Tibial artery (tissue), 4 donors: ENCODE data around the gene PCDHGB2.
"Not testable (repeated sequence)": the region's sequence is repeated elsewhere in the genome, so short reads cannot be mapped to it uniquely, and the experiment has no call there.

Experiments
- DNase-seq, 2 donors: peaks; one replicate each; pipeline ENCODE4 v3.0.0-alpha.2; 2019
- H3K27ac ChIP-seq, 2 donors: fragments of 200-600 bp; sonication (generic) in 1 of 2; 1 replicate in 1 of 2; 2 replicates in 1 of 2; pipeline ENCODE4 v1.5.1; 2018 to 2019; ENCODE audit warnings: mild to moderate bottlenecking in 1 of 2
- H3K27me3 ChIP-seq, 2 donors: fragments of 200-600 bp; sonication (generic) in 1 of 2; one replicate each; pipeline versions ENCODE4 v1.5.1 to v1.6.0; 2016 to 2019
- H3K36me3 ChIP-seq, 3 donors: fragments of 200-600 bp; sonication (generic) in 2 of 3; one replicate each; pipeline ENCODE4 v1.5.1; 2016 to 2019; ENCODE audit warnings: mild to moderate bottlenecking in 2 of 3
- H3K4me1 ChIP-seq, 4 donors: fragments of 200-600 bp; sonication (generic) in 2 of 4; 1 replicate in 3 of 4; 2 replicates in 1 of 4; pipeline ENCODE4 v1.5.1; 2016 to 2019
- H3K4me3 ChIP-seq, 2 donors: fragments of 200-600 bp; sonication (generic) in 1 of 2; 1 replicate in 1 of 2; 2 replicates in 1 of 2; pipeline ENCODE4 v1.5.1; 2018 to 2019; ENCODE audit warnings: mild to moderate bottlenecking in 2 of 2
- H3K9me3 ChIP-seq, 3 donors: fragments of 200-600 bp; sonication (generic) in 1 of 3; one replicate each; pipeline ENCODE4 v1.5.1; 2016 to 2019
- intact Hi-C: fragments of 100-400 bp; cut with DNase I; formaldehyde crosslinking; loops from one replicate; pipeline ENCODE4 v1.15.0; 2023; ENCODE audit warnings: low total_unique reads
- TF ChIP-seq, protein P1 (sequence below), 2 experiments: fragments of 200-600 bp in 1 of 2; fragments of 450-650 bp in 1 of 2; IDR thresholded peaks; one replicate each; pipeline ENCODE4 v1.5.1; 2017 to 2019; ENCODE audit warnings: antibody characterized with exemption in 2 of 2, mild to moderate bottlenecking in 1 of 2, moderate library complexity in 1 of 2

The PCDHGB2 gene

DNA sequence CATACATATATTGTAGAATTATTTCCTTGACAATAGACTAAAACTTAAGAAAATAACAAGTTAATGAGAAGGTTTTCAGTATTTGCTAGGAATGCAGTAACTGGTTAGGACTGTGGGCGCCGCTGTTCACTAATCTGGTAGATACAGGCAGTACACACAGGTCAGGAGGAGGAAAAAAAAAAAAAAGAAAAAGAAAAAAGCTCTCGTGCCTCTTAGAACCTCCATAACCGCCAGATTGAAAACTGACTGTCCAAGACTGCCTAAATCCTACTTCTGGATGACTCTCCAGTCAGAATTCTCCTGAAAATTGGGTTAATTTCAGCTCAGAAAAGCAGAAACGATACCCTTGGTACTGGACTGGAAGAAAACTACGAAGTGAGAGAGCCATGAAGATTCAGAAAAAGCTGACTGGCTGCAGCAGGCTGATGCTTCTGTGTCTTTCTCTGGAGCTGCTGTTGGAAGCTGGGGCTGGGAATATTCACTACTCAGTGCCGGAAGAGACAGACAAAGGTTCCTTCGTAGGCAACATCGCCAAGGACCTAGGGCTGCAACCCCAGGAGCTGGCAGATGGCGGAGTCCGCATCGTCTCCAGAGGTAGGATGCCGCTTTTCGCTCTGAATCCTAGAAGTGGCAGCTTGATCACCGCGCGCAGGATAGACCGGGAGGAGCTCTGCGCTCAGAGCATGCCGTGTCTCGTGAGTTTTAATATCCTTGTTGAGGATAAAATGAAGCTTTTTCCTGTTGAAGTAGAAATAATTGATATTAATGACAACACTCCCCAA, 29.3 kb upstream of the PCDHGB2 start, which contains the start of gene PCDHGA1:
PCDHGA1 (plus strand) TSS at position 216 of the 782 bp plus-strand sequence.
- no peak within 1 kb of the TSS for H3K27ac ChIP-seq
- DNase-seq, result no peak
- TF ChIP-seq, protein P1, sequence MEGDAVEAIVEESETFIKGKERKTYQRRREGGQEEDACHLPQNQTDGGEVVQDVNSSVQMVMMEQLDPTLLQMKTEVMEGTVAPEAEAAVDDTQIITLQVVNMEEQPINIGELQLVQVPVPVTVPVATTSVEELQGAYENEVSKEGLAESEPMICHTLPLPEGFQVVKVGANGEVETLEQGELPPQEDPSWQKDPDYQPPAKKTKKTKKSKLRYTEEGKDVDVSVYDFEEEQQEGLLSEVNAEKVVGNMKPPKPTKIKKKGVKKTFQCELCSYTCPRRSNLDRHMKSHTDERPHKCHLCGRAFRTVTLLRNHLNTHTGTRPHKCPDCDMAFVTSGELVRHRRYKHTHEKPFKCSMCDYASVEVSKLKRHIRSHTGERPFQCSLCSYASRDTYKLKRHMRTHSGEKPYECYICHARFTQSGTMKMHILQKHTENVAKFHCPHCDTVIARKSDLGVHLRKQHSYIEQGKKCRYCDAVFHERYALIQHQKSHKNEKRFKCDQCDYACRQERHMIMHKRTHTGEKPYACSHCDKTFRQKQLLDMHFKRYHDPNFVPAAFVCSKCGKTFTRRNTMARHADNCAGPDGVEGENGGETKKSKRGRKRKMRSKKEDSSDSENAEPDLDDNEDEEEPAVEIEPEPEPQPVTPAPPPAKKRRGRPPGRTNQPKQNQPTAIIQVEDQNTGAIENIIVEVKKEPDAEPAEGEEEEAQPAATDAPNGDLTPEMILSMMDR (IDR thresholded peaks at IDR 0.05), result no peak
- peaks cover 0 to 4% (median 0%) of the 10 kb centered on the region in 4 donors for H3K4me1 ChIP-seq
- H3K27me3 ChIP-seq, result no peaks in the 10 kb centered on the region
- no peak within 1 kb of the TSS for H3K4me3 ChIP-seq
- intact Hi-C loops, result no loop called here
- H3K9me3 ChIP-seq, result peaks cover 5 to 86% (median 64%) of the 10 kb centered on the region in 3 donors
- peaks cover 0 to 38% (median 22%) of the 10 kb centered on the region in 3 donors for H3K36me3 ChIP-seq

DNA sequence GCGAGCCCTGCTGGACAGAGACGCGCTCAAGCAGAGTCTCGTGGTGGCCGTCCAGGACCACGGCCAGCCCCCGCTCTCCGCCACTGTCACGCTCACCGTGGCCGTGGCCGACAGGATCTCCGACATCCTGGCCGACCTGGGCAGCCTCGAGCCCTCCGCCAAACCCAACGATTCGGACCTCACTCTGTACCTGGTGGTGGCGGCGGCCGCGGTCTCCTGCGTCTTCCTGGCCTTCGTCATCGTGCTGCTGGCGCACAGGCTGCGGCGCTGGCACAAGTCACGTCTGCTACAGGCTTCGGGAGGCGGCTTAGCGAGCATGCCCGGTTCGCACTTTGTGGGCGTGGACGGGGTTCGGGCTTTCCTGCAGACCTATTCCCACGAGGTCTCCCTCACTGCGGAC, 27.2 kb upstream of the PCDHGB2 start:
- peaks cover 5 to 96% (median 65%) of the 10 kb centered on the region in 3 donors for H3K9me3 ChIP-seq
- intact Hi-C loops, result not testable (repeated sequence)

GRCh38 chr5:141338538-141339306, 21.1 kb upstream of the PCDHGB2 start, which contains the start of gene PCDHGA2:
PCDHGA2 (plus strand) TSS chr5:141338760.
- Histone ChIP-seq H3K27ac (no peak within 1 kb of the TSS), H3K36me3 (peaks cover 0 to 22% (median 15%) of the 10 kb centered on the region in 3 donors), H3K4me1 (no peaks in the 10 kb centered on the region), H3K9me3 (peaks cover 0 to 96% (median 66%) of the 10 kb centered on the region in 3 donors), H3K4me3 (peak within 1 kb of the TSS; percentile 31 to 38), H3K27me3 (no peaks in the 10 kb centered on the region)
- DNase-seq, result no peak
- intact Hi-C loops, result no loop called here
- TF ChIP-seq, protein P1 (IDR thresholded peaks at IDR 0.05), result peak; percentile 24 to 26

More for the DNA sequence above, 27.2 kb upstream of the PCDHGB2 start:
- H3K4me1 ChIP-seq, H3K27ac ChIP-seq, H3K4me3 ChIP-seq, DNase-seq, H3K27me3 ChIP-seq: not testable (repeated sequence)
- H3K36me3 ChIP-seq, result peaks cover 0 to 38% (median 22%) of the 10 kb centered on the region in 3 donors

- intact Hi-C loops, H3K27ac ChIP-seq, H3K4me3 ChIP-seq, DNase-seq, H3K4me1 ChIP-seq, H3K27me3 ChIP-seq: not testable (repeated sequence)
- Histone ChIP-seq H3K36me3 (peaks cover 0 to 24% (median 22%) of the 10 kb centered on the region in 3 donors), H3K9me3 (peaks cover 6 to 99% (median 78%) of the 10 kb centered on the region in 3 donors)
These were observed 18.9 kb upstream of the PCDHGB2 start for GRCh38 chr5:141340781-141341354.

DNA sequence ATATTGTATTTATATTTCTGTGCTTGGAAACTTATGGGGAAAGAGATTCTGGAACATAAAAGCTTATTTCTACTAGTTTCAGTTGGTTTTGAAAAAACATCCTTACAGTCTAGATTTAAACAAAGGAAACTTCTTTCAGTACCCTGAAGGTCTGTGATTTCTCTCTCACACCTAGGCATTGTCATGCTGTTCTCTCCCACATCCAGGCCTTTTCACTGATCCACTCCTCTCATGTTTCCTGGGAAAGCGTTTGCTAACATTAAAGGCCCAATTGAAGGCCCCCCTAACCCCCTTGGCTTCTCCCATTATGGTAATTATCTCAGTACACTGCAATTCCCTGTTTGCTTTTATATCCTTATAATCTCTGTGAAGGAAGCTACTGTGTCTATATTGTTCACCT, 17.0 kb upstream of the PCDHGB2 start:
- TF ChIP-seq, protein P1 (IDR thresholded peaks at IDR 0.05), result no peak
- H3K9me3 ChIP-seq, result peaks cover 6 to 100% (median 85%) of the 10 kb centered on the region in 3 donors
- intact Hi-C loops, result no loop called here
- no peak overlapping the region for H3K4me3 ChIP-seq
- H3K27ac ChIP-seq, result no peak overlapping the region
- DNase-seq, result no peak
- H3K27me3 ChIP-seq, result no peaks in the 10 kb centered on the region
- no peaks in the 10 kb centered on the region for H3K4me1 ChIP-seq
- H3K36me3 ChIP-seq, result peaks cover 0 to 29% (median 24%) of the 10 kb centered on the region in 3 donors

DNA sequence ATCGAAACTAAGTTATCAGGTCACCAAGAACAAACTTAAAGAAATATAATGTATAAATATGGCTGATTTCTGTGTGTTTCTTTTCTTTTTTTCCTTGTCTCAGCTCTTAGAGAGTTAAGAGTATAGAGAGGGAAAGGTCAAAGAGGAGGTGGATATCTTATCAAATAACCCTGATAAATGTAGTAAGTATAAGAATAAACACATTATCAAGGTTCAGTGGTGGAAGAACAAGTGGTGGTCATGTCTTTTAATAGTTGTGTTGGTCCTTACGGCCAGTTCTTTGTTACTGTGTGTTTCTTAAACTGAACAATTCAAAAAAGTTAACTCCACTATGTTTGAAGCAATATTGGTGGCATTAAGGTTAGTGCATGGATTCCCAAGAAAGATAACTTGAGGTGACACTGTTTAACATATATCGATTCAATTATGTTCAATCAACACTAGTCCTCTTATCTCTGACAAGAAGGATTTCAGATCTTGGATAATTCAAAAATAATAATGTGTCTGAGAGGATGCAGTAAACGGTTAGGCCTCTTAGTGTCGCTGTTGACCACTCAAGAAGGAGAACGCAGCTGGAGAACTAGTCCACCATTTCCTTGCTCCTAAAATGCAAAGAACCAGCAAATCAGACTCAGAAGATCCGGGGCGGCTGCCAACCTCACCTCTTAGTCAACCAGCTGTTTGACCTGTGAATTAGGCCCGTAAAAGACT, 16.4 kb upstream of the PCDHGB2 start, which contains the start of gene PCDHGA3:
PCDHGA3 (plus strand) TSS at position 588 of the 711 bp plus-strand sequence. CDS start 205 bp downstream, outside the sequence.
- no peak for DNase-seq
- TF ChIP-seq, protein P1 (IDR thresholded peaks at IDR 0.05), result peak in 1 of 2 experiments; percentile 10
- Histone ChIP-seq H3K4me1 (no peaks in the 10 kb centered on the region), H3K9me3 (peaks cover 6 to 99% (median 83%) of the 10 kb centered on the region in 3 donors), H3K27me3 (no peaks in the 10 kb centered on the region), H3K4me3 (peak within 1 kb of the TSS; percentile 5 to 28), H3K36me3 (peaks cover 0 to 33% (median 24%) of the 10 kb centered on the region in 3 donors), H3K27ac (no peak within 1 kb of the TSS)
- intact Hi-C loops, result no loop called here
